ENCODE data around the gene ATF4. TPM values are rescaled to one million over a fixed set of nuclear protein-coding genes. Genes with fewer than 3 reads are reported as not detected.

ATF4 gene
- total RNA-seq = 100 to 1,000 TPM; 255 to 402 (median 364) TPM

GRCh38 chr22:39520226-39521105 lies at the start of gene ATF4:
TSS of gene ATF4 (plus strand) at chr22:39520562. CDS start at chr22:39521446, 884 bp downstream.
- H3K27me3 ChIP-seq = no peaks in the 10 kb centered on the region
- H3K9me3 ChIP-seq = no peaks in the 10 kb centered on the region
- H3K4me1 ChIP-seq = peaks cover 45 to 53% (median 51%) of the 10 kb centered on the region in 4 donors
- peak; percentile 98 to 99 for TF ChIP-seq POLR2AphosphoS5 (IDR thresholded peaks at IDR 0.05)
- peak; percentile 98 to 100 (median 99) for TF ChIP-seq POLR2A (IDR thresholded peaks at IDR 0.05)
- peak in 2 of 6 experiments; percentile 11 to 20 for TF ChIP-seq CTCF (IDR thresholded peaks at IDR 0.05)
- peak in 1 of 4 donors; percentile 58 for TF ChIP-seq EP300 (IDR thresholded peaks at IDR 0.05)
- H3K4me3 ChIP-seq = peak within 1 kb of the TSS; percentile 76 to 98 (median 96)
- H3K27ac ChIP-seq = peak within 1 kb of the TSS; percentile 98 to 100 (median 99)
- peak; percentile 82 to 97 for DNase-seq
- WGBS, 2 donors = 0% methylated on average over 15 to 73 of the region's 86 CpGs
- ATAC-seq (ENCODE audit: low FRiP score in 2 of 2) = peak; percentile 82 to 88
- H3K36me3 ChIP-seq = peaks cover 22 to 58% (median 37%) of the 10 kb centered on the region in 4 donors

- H3K4me3 ChIP-seq = peak overlapping the region in 1 of 4 donors; percentile 23
- peak overlapping the region; percentile 82 to 90 (median 84) for H3K27ac ChIP-seq
- WGBS, 2 donors = 10 to 16% methylated on average over 8 to 13 of the region's 13 CpGs
- peak; percentile 41 to 60 for ATAC-seq (ENCODE audit: low FRiP score in 2 of 2)
- H3K36me3 ChIP-seq = no peaks in the 10 kb centered on the region
- peaks cover 47 to 63% (median 62%) of the 10 kb centered on the region in 4 donors for H3K4me1 ChIP-seq
- TF ChIP-seq POLR2A (IDR thresholded peaks at IDR 0.05) = peak in 2 of 4 donors; percentile 9 to 11
- peak in 1 of 2 donors; percentile 54 for TF ChIP-seq POLR2AphosphoS5 (IDR thresholded peaks at IDR 0.05)
- peak in 1 of 6 experiments; percentile 18 for TF ChIP-seq CTCF (IDR thresholded peaks at IDR 0.05)
- peak in 1 of 4 donors; percentile 3 for TF ChIP-seq EP300 (IDR thresholded peaks at IDR 0.05)
- H3K27me3 ChIP-seq = no peaks in the 10 kb centered on the region
- DNase-seq = peak in 1 of 2 donors; percentile 47
- H3K9me3 ChIP-seq = no peaks in the 10 kb centered on the region
Observed at GRCh38 chr22:39471381-39472141, 48.8 kb upstream of the ATF4 start.

GRCh38 chr22:39472570-39473556 lies 47.5 kb upstream of the ATF4 start:
- Histone ChIP-seq H3K4me1 (peaks cover 41 to 56% (median 52%) of the 10 kb centered on the region in 4 donors), H3K36me3 (peaks cover 0 to 6% (median 0%) of the 10 kb centered on the region in 4 donors), H3K27ac (peak overlapping the region; percentile 82 to 90 (median 84)), H3K4me3 (peak overlapping the region in 2 of 4 donors; percentile 0 to 30), H3K27me3 (no peaks in the 10 kb centered on the region), H3K9me3 (no peaks in the 10 kb centered on the region)
- peak in 1 of 4 donors; percentile 22 for TF ChIP-seq POLR2A (IDR thresholded peaks at IDR 0.05)
- no peak for TF ChIP-seq EP300 (IDR thresholded peaks at IDR 0.05)
- peak; percentile 4 to 69 for ATAC-seq (ENCODE audit: low FRiP score in 2 of 2)
- 61 to 70% methylated on average over 15 to 19 of the region's 19 CpGs for WGBS, 2 donors
- peak in 1 of 2 donors; percentile 75 for DNase-seq

GRCh38 chr22:39473851-39474250 lies 46.5 kb upstream of the ATF4 start:
- Histone ChIP-seq H3K36me3 (peaks cover 0 to 7% (median 0%) of the 10 kb centered on the region in 4 donors), H3K9me3 (no peaks in the 10 kb centered on the region), H3K4me3 (no peak overlapping the region), H3K27me3 (no peaks in the 10 kb centered on the region), H3K4me1 (peaks cover 41 to 51% (median 48%) of the 10 kb centered on the region in 4 donors), H3K27ac (peak overlapping the region; percentile 82 to 90 (median 84))
- no peak for TF ChIP-seq POLR2AphosphoS5 (IDR thresholded peaks at IDR 0.05)
- TF ChIP-seq EP300 (IDR thresholded peaks at IDR 0.05) = no peak
- no peak for TF ChIP-seq CTCF (IDR thresholded peaks at IDR 0.05)
- TF ChIP-seq POLR2A (IDR thresholded peaks at IDR 0.05) = no peak
- 91 to 94% methylated on average over 5 of the region's 5 CpGs for WGBS, 2 donors
- ATAC-seq (ENCODE audit: low FRiP score in 2 of 2) (no peak), DNase-seq (no peak)
